Measurements from ENCODE around the gene FAM83B.
A peak's percentile ranks its signal among the peaks of the same experiment; 100 is the strongest.

FAM83B gene

DNA sequence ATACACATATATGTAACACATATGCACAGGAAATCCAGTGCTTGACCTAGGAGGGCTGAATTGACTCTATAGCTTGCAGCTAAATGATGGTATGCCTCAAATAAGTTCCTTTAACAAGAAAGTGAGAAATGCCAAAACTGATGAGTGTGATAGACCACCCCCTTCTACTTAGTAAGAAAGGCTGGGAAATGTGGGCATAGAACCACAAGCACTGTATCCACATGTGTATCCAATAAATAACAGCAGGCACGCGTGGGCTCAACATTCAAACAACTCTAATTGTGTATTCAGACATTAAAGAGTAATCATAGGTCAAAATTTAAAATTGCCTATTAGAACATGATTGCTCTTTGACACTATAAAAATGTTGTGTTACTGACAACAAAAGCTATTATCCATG, 54.1 kb downstream of the FAM83B start:
- TF ChIP-seq CTCF (IDR thresholded peaks at IDR 0.05; ENCODE audit: extremely low read depth, insufficient read depth, missing control alignments) = no peak

DNA sequence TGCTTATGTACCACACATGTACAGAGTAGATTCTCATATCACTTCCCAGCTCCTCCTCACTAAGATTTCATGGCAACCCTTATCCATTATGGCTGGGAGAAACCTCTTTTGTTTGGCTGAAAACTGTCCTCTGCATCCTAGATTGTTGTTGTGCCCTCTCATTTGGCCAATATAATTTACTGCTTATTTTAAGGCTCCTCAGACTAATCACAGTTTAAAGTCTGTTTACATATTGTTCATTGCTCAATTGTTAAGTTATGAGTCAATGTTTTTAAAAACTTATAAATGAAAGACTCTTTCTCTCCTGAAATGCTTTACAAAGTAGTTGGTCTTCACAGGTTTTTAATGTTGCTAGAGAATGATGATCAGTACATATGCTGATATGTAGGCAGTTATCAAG, 57.3 kb downstream of the FAM83B start:
- TF ChIP-seq CTCF (IDR thresholded peaks at IDR 0.05; ENCODE audit: extremely low read depth, insufficient read depth, missing control alignments) = no peak
- in situ Hi-C loops (cut with MboI; ENCODE audit: low pct_unique_long_range_greater_than_20kb, low sequenced_read_pairs, unreplicated experiment) = no loop called here
- DNase-seq (ENCODE audit: low spot score) = no peak

More for the DNA sequence above, 54.1 kb downstream of the FAM83B start:
- in situ Hi-C loops (cut with MboI; ENCODE audit: low pct_unique_long_range_greater_than_20kb, low sequenced_read_pairs, unreplicated experiment) = no loop called here
- DNase-seq (ENCODE audit: low spot score) = no peak

- DNase-seq (ENCODE audit: low spot score) = peak; percentile 16
- in situ Hi-C loops (cut with MboI; ENCODE audit: low pct_unique_long_range_greater_than_20kb, low sequenced_read_pairs, unreplicated experiment) = no loop called here
- no peak for TF ChIP-seq CTCF (IDR thresholded peaks at IDR 0.05; ENCODE audit: extremely low read depth, insufficient read depth, missing control alignments)
Measured at GRCh38 chr6:54907355-54907754, 60.8 kb downstream of the FAM83B start.

DNA sequence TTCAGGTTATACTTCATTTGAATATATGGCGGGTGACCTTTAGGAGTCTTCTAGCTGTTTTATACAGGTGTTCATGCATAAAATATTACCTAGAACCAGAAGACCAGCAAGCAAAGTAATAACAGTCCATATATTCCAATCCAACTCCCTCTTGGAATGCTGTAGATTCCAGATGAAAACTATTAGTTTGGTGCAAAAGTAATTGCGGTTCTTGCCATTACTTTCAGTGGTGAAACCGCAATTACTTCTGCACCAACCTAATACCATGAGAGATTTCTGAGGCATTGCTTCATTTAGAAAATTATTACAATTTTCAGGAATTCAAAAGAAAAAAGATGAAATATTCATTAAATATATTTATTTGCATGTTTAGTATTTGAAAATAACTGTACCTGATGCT, 62.6 kb downstream of the FAM83B start:
- no peak for TF ChIP-seq CTCF (IDR thresholded peaks at IDR 0.05; ENCODE audit: extremely low read depth, insufficient read depth, missing control alignments)
- in situ Hi-C loops (cut with MboI; ENCODE audit: low pct_unique_long_range_greater_than_20kb, low sequenced_read_pairs, unreplicated experiment) = no loop called here
- no peak for DNase-seq (ENCODE audit: low spot score)

GRCh38 chr6:54910431-54910884, 63.9 kb downstream of the FAM83B start:
- DNase-seq (ENCODE audit: low spot score) = no peak
- in situ Hi-C loops (cut with MboI; ENCODE audit: low pct_unique_long_range_greater_than_20kb, low sequenced_read_pairs, unreplicated experiment) = no loop called here
- no peak for TF ChIP-seq CTCF (IDR thresholded peaks at IDR 0.05; ENCODE audit: extremely low read depth, insufficient read depth, missing control alignments)

GRCh38 chr6:54910921-54911320, 64.3 kb downstream of the FAM83B start:
- no peak for DNase-seq (ENCODE audit: low spot score)
- in situ Hi-C loops (cut with MboI; ENCODE audit: low pct_unique_long_range_greater_than_20kb, low sequenced_read_pairs, unreplicated experiment) = no loop called here
- TF ChIP-seq CTCF (IDR thresholded peaks at IDR 0.05; ENCODE audit: extremely low read depth, insufficient read depth, missing control alignments) = no peak

DNA sequence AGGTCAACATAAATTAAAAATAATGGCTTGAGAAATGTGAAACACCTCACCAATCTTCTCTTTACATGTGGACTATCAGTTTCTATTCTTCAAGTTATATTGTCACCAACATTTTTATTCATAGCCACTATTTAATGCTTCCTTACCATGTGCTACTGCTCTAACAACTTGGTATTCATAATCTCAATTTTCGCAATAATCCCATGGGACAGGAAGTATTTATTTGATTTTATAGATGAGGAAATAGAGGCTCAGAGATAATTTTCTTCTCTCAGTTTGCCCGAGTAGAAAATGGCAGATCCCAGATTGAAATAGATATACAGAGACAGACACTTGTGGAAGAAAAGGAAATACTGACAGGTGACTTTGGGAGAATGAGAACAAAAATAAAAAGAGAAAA, 66.6 kb downstream of the FAM83B start:
- in situ Hi-C loops (cut with MboI; ENCODE audit: low pct_unique_long_range_greater_than_20kb, low sequenced_read_pairs, unreplicated experiment) = no loop called here
- no peak for DNase-seq (ENCODE audit: low spot score)
- TF ChIP-seq CTCF (IDR thresholded peaks at IDR 0.05; ENCODE audit: extremely low read depth, insufficient read depth, missing control alignments) = no peak
